Mesodermal cell (in vitro differentiated cells): ENCODE results near the gene HSD17B7.
"Not testable (repeated sequence)": the region's sequence is repeated elsewhere in the genome, so short reads cannot be mapped to it uniquely, and the experiment has no call there.

ENCODE experiments used
- H3K27ac ChIP-seq: 2 replicates; pipeline ENCODE4 v1.7.0; 2013; ENCODE audit warnings: mild to moderate bottlenecking, low read depth, low read length, moderate library complexity; ENCODE audit not compliant: severe bottlenecking
- H3K36me3 ChIP-seq: 2 replicates; pipeline ENCODE4 v1.7.1; 2013; ENCODE audit warnings: mild to moderate bottlenecking, low read length, moderate library complexity; ENCODE audit not compliant: control insufficient read depth, insufficient read depth
- H3K4me1 ChIP-seq: one replicate; pipeline ENCODE4 v1.7.1; 2013; ENCODE audit warnings: mild to moderate bottlenecking, low read length; ENCODE audit not compliant: insufficient read depth, control insufficient read depth, poor library complexity, severe bottlenecking
- H3K4me3 ChIP-seq: 2 replicates; pipeline ENCODE4 v1.7.0; 2013; ENCODE audit warnings: low read length, control low read depth, mild to moderate bottlenecking; ENCODE audit not compliant: insufficient read depth, poor library complexity, severe bottlenecking; ENCODE audit errors: extremely low read depth
- H3K9me3 ChIP-seq: 2 replicates; pipeline ENCODE4 v1.7.1; 2013; ENCODE audit warnings: mild to moderate bottlenecking, low read length, moderate library complexity; ENCODE audit not compliant: control insufficient read depth
- WGBS, 2 experiments: methylation state at CpG; one replicate each; pipeline ENCODE4 v1.1.5; 2013; ENCODE audit warnings: missing lambda C conversion rate in 2 of 2; ENCODE audit not compliant: insufficient coverage in 2 of 2; 5-methylcytosine and 5-hydroxymethylcytosine counted together

Gene HSD17B7

DNA sequence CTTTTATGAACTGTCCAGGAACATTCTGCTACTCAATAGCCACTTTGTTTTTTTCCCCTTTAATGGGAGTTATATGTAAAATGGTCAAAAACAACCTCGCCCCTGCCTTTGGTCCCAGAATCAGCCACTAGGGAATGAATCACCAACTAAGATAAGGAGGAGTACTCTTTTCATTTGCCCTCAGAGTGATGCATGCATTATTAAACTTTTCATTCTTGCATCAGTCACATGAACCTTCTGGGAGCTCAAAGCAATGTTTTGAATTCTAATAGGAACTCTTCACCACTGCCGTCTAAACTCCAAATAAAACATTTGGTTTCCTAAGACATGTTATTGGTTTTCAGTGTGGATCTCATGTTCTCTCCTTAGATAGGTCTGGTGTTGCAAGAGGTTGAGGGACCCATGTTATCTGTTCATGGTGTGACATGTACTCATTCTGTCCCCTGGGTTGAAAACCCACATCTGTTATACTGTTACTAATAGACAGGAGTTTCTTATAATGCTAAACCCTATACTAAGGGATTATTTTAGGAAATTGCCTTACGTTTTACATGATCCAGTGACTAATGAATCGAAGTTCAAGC is 17.8 kb upstream of the HSD17B7 start:
- Histone ChIP-seq H3K4me3 (no peak overlapping the region), H3K4me1 (no peaks in the 10 kb centered on the region), H3K36me3 (no peaks in the 10 kb centered on the region), H3K27ac (no peak overlapping the region), H3K9me3 (no peaks in the 10 kb centered on the region)
- WGBS, 2 experiments, result 100% methylated on average over 2 of the region's 4 CpGs; no CpG with 5 or more reads in 1 of the 2 experiments

DNA sequence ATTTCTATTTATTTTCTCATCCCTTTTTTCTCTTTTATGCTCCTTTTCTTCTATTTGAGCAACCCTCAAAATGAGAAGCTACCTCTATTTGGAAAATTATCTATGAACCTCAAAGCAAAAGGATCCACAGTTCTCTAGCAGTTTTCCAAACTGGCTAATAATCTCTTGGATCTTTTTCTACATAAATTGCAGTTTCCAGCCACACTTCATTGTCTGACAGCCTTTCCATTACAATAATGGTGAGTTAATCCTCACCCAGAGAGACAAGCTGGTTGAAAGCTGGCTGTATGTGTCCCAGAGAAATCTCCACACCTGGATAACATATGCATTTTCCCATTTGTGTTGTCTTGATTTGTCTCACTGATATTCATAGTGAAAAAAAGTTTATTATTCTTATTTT is 16.5 kb upstream of the HSD17B7 start:
- Histone ChIP-seq H3K4me1 (no peaks in the 10 kb centered on the region), H3K36me3 (no peaks in the 10 kb centered on the region), H3K9me3 (no peaks in the 10 kb centered on the region), H3K4me3 (no peak overlapping the region), H3K27ac (no peak overlapping the region)

DNA sequence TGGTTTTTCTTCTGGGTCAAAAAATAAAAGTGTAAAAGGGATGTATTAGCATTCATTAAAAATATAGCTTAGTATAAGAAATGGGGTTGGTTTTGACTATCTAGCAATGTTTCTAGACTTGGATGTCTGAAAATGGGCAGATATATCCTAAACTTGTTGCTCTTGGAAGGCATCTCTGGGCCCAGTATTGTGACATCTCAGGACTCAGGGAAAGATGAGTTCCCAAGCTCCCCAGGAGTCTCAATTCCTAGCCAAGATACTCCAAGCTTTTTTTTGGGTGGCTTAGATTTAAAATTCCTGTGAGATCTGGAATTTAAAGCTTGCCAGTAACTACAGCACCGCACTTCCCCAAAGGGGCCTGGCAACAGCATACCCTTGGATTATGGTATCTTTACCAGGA is 11.5 kb upstream of the HSD17B7 start:
- no peak overlapping the region for H3K27ac ChIP-seq
- H3K36me3 ChIP-seq, result no peaks in the 10 kb centered on the region
- H3K4me3 ChIP-seq, result no peak overlapping the region
- H3K4me1 ChIP-seq, result no peaks in the 10 kb centered on the region
- H3K9me3 ChIP-seq, result no peaks in the 10 kb centered on the region
- WGBS, 2 experiments, result 83 to 100% methylated on average over 1 of the region's 1 CpG

DNA sequence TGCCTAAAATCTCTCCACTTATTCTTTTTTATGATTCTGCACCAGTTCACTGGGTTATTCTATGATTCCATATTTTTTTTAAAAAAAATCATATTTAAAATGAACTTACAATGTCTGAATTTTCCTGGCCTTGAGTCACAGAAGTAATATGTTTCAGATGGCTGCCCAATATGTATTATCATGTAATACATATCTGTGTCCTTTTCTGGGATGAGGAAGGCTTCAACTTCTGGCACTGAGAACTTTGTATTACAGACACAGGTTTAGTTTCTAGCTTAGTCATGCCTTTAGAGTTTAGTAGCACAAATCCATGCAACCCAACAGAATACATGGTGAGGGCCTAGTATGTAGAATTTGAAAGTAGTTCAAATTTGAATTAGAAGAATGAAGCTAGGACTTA is 7.8 kb upstream of the HSD17B7 start:
- H3K27ac ChIP-seq, result no peak overlapping the region
- no peaks in the 10 kb centered on the region for H3K36me3 ChIP-seq
- no peaks in the 10 kb centered on the region for H3K9me3 ChIP-seq
- no peak overlapping the region for H3K4me3 ChIP-seq
- H3K4me1 ChIP-seq, result no peaks in the 10 kb centered on the region

DNA sequence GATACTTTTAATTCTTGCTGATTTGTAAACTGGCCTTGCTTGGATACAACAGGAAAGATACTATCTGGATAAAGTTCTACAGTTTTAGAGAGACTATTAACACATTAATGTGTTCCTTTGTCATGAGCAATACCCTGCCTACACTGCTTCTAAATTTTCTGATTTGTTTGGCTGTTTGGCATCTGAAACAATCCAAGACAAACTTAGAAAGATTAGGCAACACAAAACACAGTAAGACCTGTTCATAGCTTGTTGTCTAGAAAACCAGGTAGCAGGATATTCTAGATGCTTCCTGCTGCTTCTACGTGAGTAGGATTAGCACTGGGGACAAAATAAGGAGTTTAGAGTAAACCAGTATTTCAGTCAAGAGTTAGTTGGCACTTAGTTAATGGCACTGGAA is 5.6 kb upstream of the HSD17B7 start:
- not testable (repeated sequence) for H3K4me1 ChIP-seq, H3K36me3 ChIP-seq, H3K4me3 ChIP-seq, H3K27ac ChIP-seq, H3K9me3 ChIP-seq
- no CpG with 5 or more reads among the region's 1 CpG for WGBS, 2 experiments

DNA sequence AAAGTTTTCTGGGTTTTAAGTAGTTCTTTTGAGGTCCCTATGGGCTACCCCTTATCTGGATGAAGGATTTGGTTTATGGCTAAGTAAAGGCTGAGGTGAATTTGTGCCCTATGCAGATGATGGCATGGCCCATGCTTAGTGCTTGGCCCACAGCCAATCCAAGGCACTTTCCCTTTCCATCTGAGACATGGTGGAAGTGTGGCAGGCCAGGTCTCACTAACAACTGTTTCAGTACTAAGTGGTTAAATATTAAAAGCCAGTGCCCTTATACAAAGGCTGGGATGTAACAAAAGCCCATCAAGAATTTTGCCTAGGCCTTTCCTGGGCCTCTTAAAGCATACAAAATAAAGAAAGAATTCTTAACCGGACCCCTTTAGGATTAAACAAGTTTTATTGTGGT is 1.7 kb upstream of the HSD17B7 start:
- H3K4me3 ChIP-seq, H3K9me3 ChIP-seq, H3K27ac ChIP-seq, H3K36me3 ChIP-seq, H3K4me1 ChIP-seq: not testable (repeated sequence)
- no CpG with 5 or more reads among the region's 1 CpG for WGBS, 2 experiments

DNA sequence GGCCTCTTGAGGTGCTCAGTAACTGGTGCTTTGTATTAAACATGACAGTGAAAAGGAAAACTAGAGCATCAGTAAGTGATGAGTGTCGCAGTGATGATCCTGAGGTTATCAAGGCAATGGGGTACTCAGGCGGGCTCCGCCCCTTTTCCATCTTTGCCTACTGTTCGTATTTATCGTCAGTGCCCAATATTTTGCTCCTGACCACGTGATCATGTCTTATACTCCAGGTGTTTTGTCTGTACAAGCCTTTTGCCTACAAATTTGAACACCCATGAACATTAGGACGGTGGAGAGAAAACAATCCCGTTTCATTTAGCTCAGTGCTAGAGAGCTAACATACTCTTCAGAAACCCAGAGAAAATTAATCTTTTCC is 469 bp downstream of the HSD17B7 start:
- H3K9me3 ChIP-seq, H3K36me3 ChIP-seq, H3K27ac ChIP-seq, H3K4me1 ChIP-seq: not testable (repeated sequence)
- WGBS, 2 experiments, result no CpG with 5 or more reads among the region's 8 CpGs
- peak overlapping the region; percentile 37 for H3K4me3 ChIP-seq

DNA sequence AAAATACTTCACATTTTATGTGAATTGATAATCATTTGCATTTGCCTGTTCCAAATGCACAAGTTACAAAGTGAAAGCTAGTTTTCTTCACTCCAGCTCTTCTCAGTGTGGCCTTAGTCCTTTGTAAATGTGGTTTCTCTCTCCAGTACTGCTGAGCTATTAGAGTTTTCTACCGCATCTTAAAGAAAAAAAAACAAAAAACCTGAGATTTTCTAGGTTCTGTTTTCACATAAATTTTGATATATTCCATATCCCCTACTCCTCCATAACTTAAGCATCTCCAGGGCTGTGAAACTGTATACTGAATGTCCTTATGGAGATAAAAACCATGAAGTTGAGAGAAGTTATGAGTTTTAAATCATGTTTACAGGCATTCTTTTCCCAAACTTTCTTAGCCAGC is 3.8 kb downstream of the HSD17B7 start:
- H3K36me3 ChIP-seq, result peaks cover 12% of the 10 kb centered on the region
- no CpG with 5 or more reads among the region's 1 CpG for WGBS, 2 experiments
- not testable (repeated sequence) for H3K27ac ChIP-seq, H3K4me3 ChIP-seq, H3K4me1 ChIP-seq, H3K9me3 ChIP-seq

DNA sequence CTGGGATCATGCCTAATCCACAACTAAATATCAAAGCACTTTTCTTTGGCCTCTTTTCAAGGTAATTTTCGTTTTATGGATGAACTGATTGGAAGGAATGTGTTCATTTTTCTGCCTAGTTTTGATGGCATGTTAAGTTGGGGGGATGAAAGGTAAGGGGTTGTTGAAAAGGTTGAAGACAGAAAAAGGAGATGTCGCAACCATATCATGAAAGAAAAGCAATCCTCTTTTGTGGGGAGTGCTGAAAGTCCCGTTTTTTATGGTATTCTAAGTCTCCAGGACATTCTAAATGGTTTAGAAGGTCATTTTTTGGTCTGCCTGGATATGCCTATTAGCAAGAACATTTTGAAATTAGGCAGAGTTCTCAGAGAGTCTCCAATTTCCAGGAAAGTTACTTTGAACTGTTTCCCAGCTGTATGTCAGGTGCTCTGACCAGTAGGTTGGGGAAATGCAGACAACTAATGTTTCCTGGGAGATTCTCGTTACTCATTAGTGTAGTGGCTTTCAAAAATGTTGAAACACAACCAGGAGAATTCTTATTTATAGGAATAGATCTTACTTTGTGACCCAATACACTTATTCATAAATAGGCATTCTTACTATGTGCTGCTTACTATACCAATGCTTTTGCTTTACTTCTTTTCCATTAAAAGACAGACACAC is 6.2 kb downstream of the HSD17B7 start:
- H3K4me1 ChIP-seq, H3K9me3 ChIP-seq, H3K4me3 ChIP-seq, H3K27ac ChIP-seq: not testable (repeated sequence)
- peaks cover 18% of the 10 kb centered on the region for H3K36me3 ChIP-seq
- 86 to 95% methylated on average over 2 of the region's 4 CpGs for WGBS, 2 experiments

DNA sequence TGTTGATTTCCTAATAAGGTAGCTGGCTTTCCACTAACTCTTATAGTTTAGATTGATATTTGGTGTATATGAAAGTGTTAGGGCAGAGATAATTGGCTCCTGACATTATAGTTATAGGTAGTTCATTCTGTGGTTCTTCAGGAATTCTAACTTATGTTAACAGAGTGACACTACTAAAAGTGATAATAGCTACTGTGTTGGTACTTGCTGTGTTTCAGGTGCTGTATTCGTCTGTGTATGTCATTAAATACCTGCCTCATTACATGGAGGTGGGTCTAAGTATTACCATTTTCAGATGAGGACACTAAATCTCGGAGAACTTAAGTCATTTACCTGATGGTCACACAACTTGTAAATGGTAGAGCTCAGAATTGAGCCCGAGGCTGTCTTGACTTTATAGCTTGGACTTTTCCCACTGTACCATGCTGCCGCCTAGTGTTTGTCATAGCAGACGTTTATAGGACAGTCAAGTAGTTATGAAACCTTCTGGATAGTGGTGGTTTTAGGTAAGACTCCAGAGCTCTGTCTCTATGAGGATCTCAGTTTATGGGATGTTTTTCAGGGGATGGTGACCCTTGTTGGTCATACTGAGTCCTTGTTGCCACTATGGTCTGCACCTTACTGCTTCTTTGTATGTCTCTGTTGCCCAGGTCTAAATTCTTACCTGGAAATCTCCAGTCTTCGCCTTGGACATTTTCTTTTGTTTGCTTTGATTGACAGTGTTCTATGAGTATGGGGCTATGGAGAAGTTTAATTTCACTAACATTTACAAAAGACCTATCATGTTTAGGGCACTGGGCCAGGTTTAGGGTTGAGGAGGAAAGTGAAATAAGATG is 9.7 kb downstream of the HSD17B7 start:
- WGBS, 2 experiments, result 66 to 74% methylated on average over 3 to 4 of the region's 6 CpGs
- H3K36me3 ChIP-seq, result peaks cover 27% of the 10 kb centered on the region
- not testable (repeated sequence) for H3K4me1 ChIP-seq, H3K27ac ChIP-seq, H3K9me3 ChIP-seq, H3K4me3 ChIP-seq

DNA sequence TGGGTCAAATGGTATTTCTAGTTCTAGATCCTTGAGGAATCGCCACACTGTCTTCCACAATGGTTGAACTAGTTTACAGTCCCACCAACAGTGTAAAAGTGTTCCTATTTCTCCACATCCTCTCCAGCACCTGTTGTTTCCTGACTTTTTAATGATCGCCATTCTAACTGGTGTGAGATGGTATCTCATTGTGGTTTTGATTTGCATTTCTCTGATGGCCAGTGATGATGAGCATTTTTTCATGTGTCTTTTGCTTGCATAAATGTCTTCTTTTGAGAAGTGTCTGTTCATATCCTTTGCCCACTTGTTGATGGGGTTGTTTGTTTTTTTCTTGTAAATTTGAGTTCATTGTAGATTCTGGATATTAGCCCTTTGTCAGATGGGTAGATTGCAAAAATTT is 17.0 kb downstream of the HSD17B7 start:
- WGBS, 2 experiments, result no CpG with 5 or more reads among the region's 2 CpGs

More for the DNA sequence above, 17.0 kb downstream of the HSD17B7 start:
- peaks cover 23% of the 10 kb centered on the region for H3K36me3 ChIP-seq
- H3K27ac ChIP-seq, H3K4me1 ChIP-seq, H3K9me3 ChIP-seq, H3K4me3 ChIP-seq: not testable (repeated sequence)
